H9 (cell line): ENCODE results near the gene BAIAP2L1. TPM values are rescaled to one million over a fixed set of nuclear protein-coding genes. Genes with fewer than 3 reads are reported as not detected.
A peak's percentile ranks its signal among the peaks of the same experiment; 100 is the strongest.

Experiments
- DNase-seq: peaks from one replicate; pipeline ENCODE4 v3.0.0-alpha.2; 2017
- H2AFZ ChIP-seq: one replicate; pipeline ENCODE4 v1.6.1; 2013; ENCODE audit warnings: mild to moderate bottlenecking, low read length, control low read depth, moderate library complexity
- H2AK5ac ChIP-seq: 2 replicates; pipeline ENCODE4 v1.6.1; 2013; ENCODE audit warnings: low read length, control low read depth, mixed read lengths; ENCODE audit not compliant: insufficient read length
- H2BK120ac ChIP-seq: one replicate; pipeline ENCODE4 v1.6.1; 2013; ENCODE audit warnings: low read depth, mild to moderate bottlenecking, low read length, control low read depth, inconsistent platforms; ENCODE audit not compliant: poor library complexity, severe bottlenecking
- H2BK12ac ChIP-seq: 2 replicates; pipeline ENCODE4 v1.6.1; 2013; ENCODE audit warnings: low read length, control low read depth, mixed read lengths, low read depth; ENCODE audit not compliant: insufficient read length
- H2BK15ac ChIP-seq: 2 replicates; pipeline ENCODE4 v1.6.1; 2013; ENCODE audit warnings: low read depth, low read length, control low read depth
- H2BK20ac ChIP-seq: one replicate; pipeline ENCODE4 v1.6.1; 2013; ENCODE audit warnings: low read depth, mild to moderate bottlenecking, low read length, control low read depth, inconsistent platforms; ENCODE audit not compliant: poor library complexity, severe bottlenecking
- H2BK5ac ChIP-seq: 2 replicates; pipeline ENCODE4 v1.6.1; 2013; ENCODE audit warnings: low read length, control low read depth, mixed read lengths; ENCODE audit not compliant: insufficient read length
- H3K14ac ChIP-seq: 2 replicates; pipeline ENCODE4 v1.6.1; 2013; ENCODE audit warnings: low read length, control low read depth; ENCODE audit not compliant: insufficient read depth
- H3K18ac ChIP-seq: 2 replicates; pipeline ENCODE4 v1.6.1; 2013; ENCODE audit warnings: low read depth, mild to moderate bottlenecking, mixed read lengths, low read length, control low read depth; ENCODE audit not compliant: insufficient read length
- H3K23ac ChIP-seq: 2 replicates; pipeline ENCODE4 v1.6.1; 2013; ENCODE audit warnings: low read length, control low read depth, mixed read lengths, low read depth; ENCODE audit not compliant: insufficient read length
- H3K23me2 ChIP-seq: 2 replicates; pipeline ENCODE4 v1.6.1; 2013; ENCODE audit warnings: low read depth, mild to moderate bottlenecking, mixed read lengths, low read length, control low read depth; ENCODE audit not compliant: insufficient read length, poor library complexity, severe bottlenecking
- H3K27ac ChIP-seq: 2 replicates; pipeline ENCODE4 v1.5.1; 2013; ENCODE audit warnings: low read length, control low read depth, mixed read lengths, low read depth; ENCODE audit not compliant: insufficient read length
- H3K27me3 ChIP-seq: 2 replicates; pipeline ENCODE4 v1.6.1; 2013; ENCODE audit warnings: low read length, control low read depth, inconsistent platforms; ENCODE audit not compliant: insufficient read depth
- H3K4ac ChIP-seq: 2 replicates; pipeline ENCODE4 v1.6.1; 2013; ENCODE audit warnings: low read depth, mild to moderate bottlenecking, control low read depth, inconsistent platforms, low read length, moderate library complexity
- H3K4me1 ChIP-seq: 2 replicates; pipeline ENCODE4 v1.6.1; 2013; ENCODE audit warnings: low read length, control low read depth, inconsistent platforms; ENCODE audit not compliant: insufficient read depth
- H3K4me2 ChIP-seq: 2 replicates; pipeline ENCODE4 v1.6.1; 2013; ENCODE audit warnings: low read length, control low read depth, mixed read lengths; ENCODE audit not compliant: insufficient read length, insufficient read depth
- H3K56ac ChIP-seq: 2 replicates; pipeline ENCODE4 v1.6.1; 2013; ENCODE audit warnings: low read depth, mild to moderate bottlenecking, mixed read lengths, low read length, control low read depth; ENCODE audit not compliant: insufficient read length
- H3K79me1 ChIP-seq: 2 replicates; pipeline ENCODE4 v1.6.1; 2013; ENCODE audit warnings: low read depth, mild to moderate bottlenecking, moderate library complexity, low read length, control low read depth, inconsistent platforms; ENCODE audit not compliant: insufficient read depth, poor library complexity, severe bottlenecking
- H3K79me2 ChIP-seq: 2 replicates; pipeline ENCODE4 v1.6.1; 2013; ENCODE audit warnings: low read length, control low read depth, inconsistent platforms; ENCODE audit not compliant: insufficient read depth
- H3K9ac ChIP-seq: 2 replicates; pipeline ENCODE4 v1.6.1; 2013; ENCODE audit warnings: low read length, control low read depth, mixed read lengths; ENCODE audit not compliant: insufficient read length; ENCODE audit errors: extremely low read depth
- H3K9me3 ChIP-seq: one replicate; pipeline ENCODE4 v1.6.1; 2013; ENCODE audit warnings: low read depth, low read length, inconsistent platforms; ENCODE audit not compliant: control insufficient read depth
- H3T11ph ChIP-seq: one replicate; pipeline ENCODE4 v1.6.1; 2013; ENCODE audit warnings: mild to moderate bottlenecking, low read length, control low read depth, inconsistent platforms
- H4K20me1 ChIP-seq: one replicate; pipeline ENCODE4 v1.6.1; 2013; ENCODE audit not compliant: control insufficient read depth, insufficient read length, insufficient read depth
- H4K5ac ChIP-seq: 2 replicates; pipeline ENCODE4 v1.6.1; 2013; ENCODE audit warnings: low read depth, mild to moderate bottlenecking, mixed read lengths, low read length, control low read depth; ENCODE audit not compliant: insufficient read length
- H4K8ac ChIP-seq: replicated peaks from 2 replicates; pipeline ENCODE4 v1.6.1; 2013; ENCODE audit warnings: low read length, control low read depth, mixed read lengths, low read depth; ENCODE audit not compliant: insufficient read length
- H4K91ac ChIP-seq: 2 replicates; pipeline ENCODE4 v1.6.1; 2013; ENCODE audit warnings: low read depth, mild to moderate bottlenecking, moderate library complexity, mixed read lengths, low read length, control low read depth; ENCODE audit not compliant: insufficient read length
- H3K27ac Mint-ChIP-seq, 3 experiments: 2 replicates in 2 of 3; 3 replicates in 1 of 3; pipeline ENCODE4 v1.8.0; 2020 to 2021; ENCODE audit warnings: mixed read lengths in 3 of 3, mild to moderate bottlenecking in 1 of 3, moderate library complexity in 1 of 3
- H3K27me3 Mint-ChIP-seq: 2 replicates; pipeline ENCODE4 v1.8.0; 2021; ENCODE audit warnings: low read depth, mild to moderate bottlenecking, moderate library complexity, mixed read lengths
- H3K36me3 Mint-ChIP-seq, 3 experiments: 2 replicates in 2 of 3; 3 replicates in 1 of 3; pipeline ENCODE4 v1.8.0; 2020 to 2021; ENCODE audit warnings: low read depth in 3 of 3, mixed read lengths in 3 of 3; ENCODE audit not compliant: insufficient read depth in 1 of 3
- H3K4me1 Mint-ChIP-seq, 2 experiments: 2 replicates each; pipeline ENCODE4 v1.8.0; 2020; ENCODE audit warnings: mixed read lengths in 2 of 2
- H3K4me3 Mint-ChIP-seq, 2 experiments: 2 replicates in 1 of 2; 3 replicates in 1 of 2; pipeline ENCODE4 v1.8.0; 2020 to 2021; ENCODE audit warnings: mild to moderate bottlenecking in 2 of 2, mixed read lengths in 2 of 2, moderate library complexity in 1 of 2
- H3K9me3 Mint-ChIP-seq, 2 experiments: 2 replicates in 1 of 2; 3 replicates in 1 of 2; pipeline ENCODE4 v1.8.0; 2020; ENCODE audit warnings: mild to moderate bottlenecking in 2 of 2, mixed read lengths in 2 of 2, moderate library complexity in 1 of 2
- CTCF ChIP-seq: fragments of 200-600 bp; sonication (generic); conservative IDR thresholded peaks from 3 replicates; pipeline ENCODE4 v1.8.0; 2021; ENCODE audit warnings: antibody characterized with exemption, mild to moderate bottlenecking
- WGBS: extraction: QIAGEN DNeasy Blood & Tissue Kit; methylation state at CpG from one replicate; pipeline ENCODE4 v1.1.7; 2013; ENCODE audit warnings: missing lambda C conversion rate, low lambda C conversion rate, mixed read lengths; ENCODE audit not compliant: insufficient read length; ENCODE audit errors: extremely low coverage; 5-methylcytosine and 5-hydroxymethylcytosine counted together
- total RNA-seq: library from RNA; stranded (reverse); gene quantifications from 2 replicates; pipeline ENCODE4 v1.2.1, GENCODE V29; 2021

Gene BAIAP2L1
- total RNA-seq, 1 experiment from 2014 or later: 25.9 TPM

GRCh38 chr7:98278936-98279335 lies 122.0 kb downstream of the BAIAP2L1 start:
- no peak overlapping the region for H2BK15ac ChIP-seq
- no peak overlapping the region for H2AFZ ChIP-seq
- H4K5ac ChIP-seq: no peak overlapping the region
- no CpG with 5 or more reads among the region's 4 CpGs for WGBS
- no peak overlapping the region for H4K8ac ChIP-seq
- no peak for TF ChIP-seq CTCF
- Mint-ChIP-seq H3K4me1 (peaks cover 19 to 21% of the 10 kb centered on the region in 2 experiments), H3K9me3 (no peaks in the 10 kb centered on the region), H3K27ac (peak overlapping the region in 2 of 3 experiments; percentile 31 to 78; a peak in 2 of 7 replicates), H3K36me3 (peaks cover 6 to 13% (median 9%) of the 10 kb centered on the region in 3 experiments; a peak in 6 of 7 replicates), H3K27me3 (peaks cover 2% of the 10 kb centered on the region), H3K4me3 (no peak overlapping the region)
- H3K4ac ChIP-seq: no peak overlapping the region
- H2BK120ac ChIP-seq: no peak overlapping the region
- H4K91ac ChIP-seq: no peak overlapping the region
- no peaks in the 10 kb centered on the region for H3K9me3 ChIP-seq
- no peak overlapping the region for H3K27ac ChIP-seq
- H3K56ac ChIP-seq: no peak overlapping the region
- DNase-seq: no peak
- no peak overlapping the region for H2BK5ac ChIP-seq
- no peak overlapping the region for H3K9ac ChIP-seq
- H3K18ac ChIP-seq: no peak overlapping the region
- no peaks in the 10 kb centered on the region; the same call in 1 of the 2 replicates for H3K4me1 ChIP-seq
- H3K4me2 ChIP-seq: no peak overlapping the region
- no peak overlapping the region for H3T11ph ChIP-seq
- no peak overlapping the region for H2BK12ac ChIP-seq
- H2AK5ac ChIP-seq: no peak overlapping the region
- H3K14ac ChIP-seq: no peak overlapping the region
- H3K27me3 ChIP-seq: no peaks in the 10 kb centered on the region
- no peaks in the 10 kb centered on the region; the same call in 1 of the 2 replicates for H3K79me2 ChIP-seq
- H3K23me2 ChIP-seq: peaks cover 11% of the 10 kb centered on the region
- H3K79me1 ChIP-seq: no peaks in the 10 kb centered on the region
- H3K23ac ChIP-seq: no peak overlapping the region
- no peak overlapping the region for H2BK20ac ChIP-seq
- no peaks in the 10 kb centered on the region for H4K20me1 ChIP-seq
